ENCODE measurements around the gene UAP1L1. TPM values are rescaled to one million over a fixed set of nuclear protein-coding genes. Genes with fewer than 3 reads are reported as not detected.

UAP1L1 gene
- total RNA-seq, 1 experiment from 2014 or later: 9.0 TPM

DNA sequence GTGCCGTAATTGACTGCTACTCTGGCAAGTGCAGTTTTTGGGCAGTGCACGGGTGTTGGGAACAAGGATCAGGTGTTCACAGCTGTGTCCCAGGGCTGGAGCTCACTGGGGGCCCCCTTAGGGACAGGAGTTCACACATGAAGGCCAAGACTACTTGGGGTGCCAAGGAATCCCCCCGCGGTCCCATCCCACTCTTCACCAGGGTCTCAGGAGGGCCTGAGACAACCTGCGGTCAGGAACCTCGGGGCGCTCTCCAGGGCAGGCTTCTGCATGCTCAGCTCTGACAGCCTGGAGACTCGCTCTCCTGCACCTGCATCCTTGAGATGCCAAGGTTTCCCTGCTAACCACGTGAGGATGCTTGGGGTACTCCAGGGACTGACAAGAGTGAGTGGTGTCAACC lies 7.2 kb downstream of the UAP1L1 start:
- Histone ChIP-seq H3K4me3 (ENCODE audit: insufficient read depth, low read depth, low read length) (no peak overlapping the region), H3K27me3 (ENCODE audit: control insufficient read depth, insufficient read depth, low read length) (no peaks in the 10 kb centered on the region)
- no peak for DNase-seq

DNA sequence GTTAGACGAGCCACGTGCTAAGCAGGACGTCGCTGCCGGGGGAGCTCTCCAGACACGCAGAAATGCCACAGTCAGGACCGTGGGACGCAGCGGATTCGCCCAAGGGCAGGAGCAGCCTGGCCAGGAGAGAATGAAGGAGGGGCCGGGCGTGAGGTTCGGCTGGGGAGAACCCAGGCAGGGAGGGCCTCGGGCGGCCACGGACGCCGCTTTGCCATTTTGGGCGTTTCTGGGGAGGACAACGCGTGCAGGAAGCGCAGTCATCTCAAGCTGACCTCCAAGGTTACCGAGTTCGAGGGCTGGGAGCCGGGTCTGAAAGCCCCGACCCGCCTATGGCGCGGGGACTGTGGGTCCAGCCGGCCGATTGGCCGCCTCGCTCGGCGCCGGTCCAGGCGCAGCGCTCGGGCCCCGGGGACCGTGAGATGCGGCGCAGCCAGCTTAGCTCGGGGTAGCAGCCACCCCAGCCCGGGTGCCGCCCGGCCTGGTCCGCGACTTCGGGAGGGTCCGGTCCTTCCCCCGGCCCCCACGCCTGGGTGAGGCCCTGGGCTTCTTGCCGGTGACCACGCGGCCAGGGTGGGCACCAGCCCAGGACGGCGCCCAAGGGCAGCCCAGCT lies 8.7 kb downstream of the UAP1L1 start:
- DNase-seq: peak; percentile 85
- Histone ChIP-seq H3K36me3 (replicated peaks; ENCODE audit: control insufficient read depth, insufficient read depth, low read length) (peaks cover 2% of the 10 kb centered on the region; the same call in 1 of the 2 replicates), H3K27me3 (ENCODE audit: control insufficient read depth, insufficient read depth, low read length) (no peaks in the 10 kb centered on the region), H3K4me3 (ENCODE audit: insufficient read depth, low read depth, low read length) (peak overlapping the region; percentile 76)

More for the DNA sequence above, 7.2 kb downstream of the UAP1L1 start:
- H3K36me3 ChIP-seq (replicated peaks; ENCODE audit: control insufficient read depth, insufficient read depth, low read length): peaks cover 2% of the 10 kb centered on the region; the same call in 1 of the 2 replicates

DNA sequence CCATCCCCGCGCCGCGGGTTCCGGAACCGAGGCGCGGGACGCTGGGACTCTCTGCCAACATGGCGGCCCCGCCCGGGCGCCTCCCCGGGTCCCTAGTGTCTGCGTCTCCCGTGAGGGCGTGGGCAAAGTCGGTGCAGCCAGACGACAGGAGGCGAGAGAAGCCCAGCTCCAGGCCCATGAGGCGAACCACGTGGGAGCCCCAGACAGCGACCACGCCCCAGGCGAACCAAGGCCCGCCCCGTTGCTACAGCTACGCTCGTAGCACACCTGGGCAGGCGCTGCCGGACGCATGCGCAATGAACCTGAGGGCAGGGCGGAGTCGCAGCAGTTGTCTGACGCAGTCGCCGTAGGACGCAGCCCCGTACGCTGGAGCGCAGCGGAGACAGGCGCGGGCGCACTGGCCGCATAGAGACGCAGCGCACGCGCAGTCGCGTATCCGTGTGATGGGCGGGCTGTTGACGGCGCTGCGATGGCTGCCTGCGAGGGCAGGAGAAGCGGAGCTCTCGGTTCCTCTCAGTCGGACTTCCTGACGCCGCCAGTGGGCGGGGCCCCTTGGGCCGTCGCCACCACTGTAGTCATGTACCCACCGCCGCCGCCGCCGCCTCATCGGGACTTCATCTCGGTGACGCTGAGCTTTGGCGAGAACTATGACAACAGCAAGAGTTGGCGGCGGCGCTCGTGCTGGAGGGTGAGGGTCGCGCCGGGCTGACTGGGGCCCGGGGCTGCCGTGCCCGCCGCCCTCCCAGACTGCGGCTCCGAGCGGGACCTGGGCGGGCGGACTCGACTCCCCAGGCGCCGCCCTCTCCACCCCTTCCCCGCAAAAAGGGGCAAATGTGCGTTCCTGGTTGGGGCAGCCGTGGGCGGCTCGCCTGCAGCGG lies 9.5 kb downstream of the UAP1L1 start, which contains the start of gene MAN1B1:
TSS of gene MAN1B1 (plus strand) at position 455 of the 878 bp plus-strand sequence. CDS start at position 470, 15 bp downstream.
- Histone ChIP-seq H3K27me3 (ENCODE audit: control insufficient read depth, insufficient read depth, low read length) (no peaks in the 10 kb centered on the region), H3K36me3 (replicated peaks; ENCODE audit: control insufficient read depth, insufficient read depth, low read length) (no peaks in the 10 kb centered on the region; the same call in 1 of the 2 replicates), H3K4me3 (ENCODE audit: insufficient read depth, low read depth, low read length) (peak within 1 kb of the TSS; percentile 76)
- peak; percentile 99 for DNase-seq

DNA sequence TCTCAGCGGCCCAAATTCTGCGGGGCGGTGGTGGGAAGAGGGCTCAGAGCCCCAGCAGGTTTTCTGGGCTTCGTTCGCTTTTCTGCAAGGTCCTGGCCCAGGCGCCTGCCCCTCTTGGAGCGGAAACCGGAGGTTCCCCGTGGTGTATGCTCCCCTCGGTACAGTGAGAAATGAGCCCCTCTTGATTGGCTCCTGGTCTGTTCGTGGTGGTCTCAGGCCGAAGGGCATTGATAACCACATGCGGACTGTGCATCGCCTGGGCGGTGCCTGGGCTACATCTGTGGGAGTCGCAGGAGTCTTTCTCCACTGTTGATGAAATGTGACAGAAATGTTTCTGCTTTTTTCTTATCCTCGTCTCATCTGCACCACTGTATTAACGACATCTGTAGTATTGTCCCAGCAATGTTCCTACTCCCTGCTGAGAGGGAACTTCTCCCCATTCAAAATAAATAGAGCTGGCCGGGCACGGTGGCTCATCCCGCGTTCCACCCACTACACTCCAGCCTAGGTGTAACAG lies 10.2 kb downstream of the UAP1L1 start:
- no peaks in the 10 kb centered on the region; the same call in 1 of the 2 replicates for H3K36me3 ChIP-seq (replicated peaks; ENCODE audit: control insufficient read depth, insufficient read depth, low read length)
- H3K27me3 ChIP-seq (ENCODE audit: control insufficient read depth, insufficient read depth, low read length): no peaks in the 10 kb centered on the region
- DNase-seq: no peak
- peak overlapping the region; percentile 76 for H3K4me3 ChIP-seq (ENCODE audit: insufficient read depth, low read depth, low read length)

DNA sequence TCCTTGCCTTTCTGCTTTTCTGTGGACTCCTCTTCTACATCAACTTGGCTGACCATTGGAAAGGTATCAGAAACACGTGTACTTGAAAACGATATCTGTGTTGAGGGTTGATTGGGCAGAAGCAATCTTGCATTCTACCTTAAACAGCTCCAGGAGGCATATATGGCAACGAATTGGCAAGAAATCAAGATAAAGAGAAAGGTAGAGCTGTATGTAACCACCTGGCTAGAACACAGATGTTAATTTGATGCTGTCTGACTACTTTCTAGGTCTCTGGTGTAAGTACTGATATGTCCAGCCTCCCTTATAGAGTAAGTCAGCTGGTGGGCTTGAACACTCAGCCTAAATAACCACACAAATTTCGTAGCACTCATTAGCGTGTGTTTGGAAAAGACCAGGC lies 10.8 kb downstream of the UAP1L1 start:
- H3K36me3 ChIP-seq (replicated peaks; ENCODE audit: control insufficient read depth, insufficient read depth, low read length): no peaks in the 10 kb centered on the region; the same call in none of the 2 replicates
- no peak for DNase-seq
- H3K4me3 ChIP-seq (ENCODE audit: insufficient read depth, low read depth, low read length): no peak overlapping the region
- H3K27me3 ChIP-seq (ENCODE audit: control insufficient read depth, insufficient read depth, low read length): no peaks in the 10 kb centered on the region

DNA sequence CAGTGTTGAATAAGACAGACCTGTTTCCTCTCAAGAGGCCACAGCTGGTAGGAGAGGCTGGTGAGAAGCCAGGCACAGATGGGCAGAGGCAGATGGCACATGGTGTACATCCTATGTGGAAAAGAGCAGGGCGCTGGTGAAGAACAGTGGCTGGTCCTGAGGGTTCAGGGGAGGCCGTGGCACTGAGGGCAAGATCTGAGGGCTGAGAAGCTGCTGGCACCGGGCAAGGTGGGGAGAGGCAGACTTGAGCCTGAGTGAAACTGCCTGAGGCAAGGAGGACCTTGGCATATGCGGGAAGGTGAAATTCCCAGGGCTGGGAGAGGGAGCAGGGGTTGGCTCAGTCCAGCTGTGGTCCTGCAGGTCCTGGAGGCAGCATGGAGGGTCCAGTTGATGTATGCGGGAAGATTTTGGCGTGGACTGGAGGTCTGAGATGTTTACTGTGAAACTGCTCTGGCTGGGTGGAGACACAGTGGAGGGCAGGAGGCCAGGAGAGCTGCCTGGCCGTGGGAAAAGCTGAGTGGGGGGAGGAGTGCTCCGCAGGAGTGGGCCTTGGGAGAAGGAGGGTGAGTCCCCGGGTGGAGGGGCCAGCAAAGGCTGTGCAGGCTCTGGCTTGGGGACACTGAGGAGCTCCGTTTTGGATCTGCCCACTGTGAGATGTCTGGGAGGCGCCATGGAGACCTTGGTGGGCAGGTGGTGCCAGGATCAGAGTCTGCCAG lies 12.1 kb downstream of the UAP1L1 start:
- no peak for DNase-seq
- no peaks in the 10 kb centered on the region for H3K27me3 ChIP-seq (ENCODE audit: control insufficient read depth, insufficient read depth, low read length)
- H3K36me3 ChIP-seq (replicated peaks; ENCODE audit: control insufficient read depth, insufficient read depth, low read length): no peaks in the 10 kb centered on the region; the same call in none of the 2 replicates
- H3K4me3 ChIP-seq (ENCODE audit: insufficient read depth, low read depth, low read length): no peak overlapping the region

DNA sequence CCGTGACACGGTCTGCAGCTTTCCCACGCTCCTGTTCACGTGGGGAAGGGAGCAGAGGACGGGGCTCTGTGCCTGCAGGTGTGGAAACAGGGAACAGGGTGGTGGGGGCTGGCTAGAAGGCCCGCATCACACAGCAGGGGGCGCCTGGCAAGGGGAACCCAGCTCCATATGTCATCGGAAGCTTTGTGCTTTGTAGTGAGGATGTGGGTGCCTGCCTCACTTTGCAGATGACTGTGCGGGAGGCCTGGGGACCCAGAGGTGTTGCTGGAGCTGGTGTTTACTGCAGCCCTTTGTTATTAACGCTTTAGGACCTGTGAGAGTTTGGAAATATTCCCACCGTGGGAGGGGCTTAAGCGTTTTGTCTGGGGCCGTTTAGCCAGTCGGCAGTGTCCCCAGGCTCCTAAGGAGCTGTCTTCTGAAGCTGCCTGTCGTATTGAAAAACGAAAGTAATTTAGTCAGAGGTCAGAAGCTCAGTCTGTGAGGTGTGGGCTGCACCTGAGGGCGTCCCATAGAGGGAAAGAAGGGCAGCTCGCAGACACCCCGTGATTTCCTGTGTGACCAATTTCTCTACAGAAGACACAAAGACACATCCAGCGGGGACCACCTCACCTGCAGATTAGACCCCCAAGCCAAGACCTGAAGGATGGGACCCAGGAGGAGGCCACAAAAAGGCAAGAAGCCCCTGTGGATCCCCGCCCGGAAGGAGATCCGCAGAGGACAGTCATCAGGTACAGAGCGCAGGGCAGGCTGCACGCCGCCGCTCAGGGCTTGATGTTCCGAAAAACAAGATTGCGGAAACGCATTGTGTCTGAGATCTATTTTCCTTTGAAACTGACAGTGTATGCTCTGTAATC lies 18.6 kb downstream of the UAP1L1 start:
- DNase-seq: no peak

DNA sequence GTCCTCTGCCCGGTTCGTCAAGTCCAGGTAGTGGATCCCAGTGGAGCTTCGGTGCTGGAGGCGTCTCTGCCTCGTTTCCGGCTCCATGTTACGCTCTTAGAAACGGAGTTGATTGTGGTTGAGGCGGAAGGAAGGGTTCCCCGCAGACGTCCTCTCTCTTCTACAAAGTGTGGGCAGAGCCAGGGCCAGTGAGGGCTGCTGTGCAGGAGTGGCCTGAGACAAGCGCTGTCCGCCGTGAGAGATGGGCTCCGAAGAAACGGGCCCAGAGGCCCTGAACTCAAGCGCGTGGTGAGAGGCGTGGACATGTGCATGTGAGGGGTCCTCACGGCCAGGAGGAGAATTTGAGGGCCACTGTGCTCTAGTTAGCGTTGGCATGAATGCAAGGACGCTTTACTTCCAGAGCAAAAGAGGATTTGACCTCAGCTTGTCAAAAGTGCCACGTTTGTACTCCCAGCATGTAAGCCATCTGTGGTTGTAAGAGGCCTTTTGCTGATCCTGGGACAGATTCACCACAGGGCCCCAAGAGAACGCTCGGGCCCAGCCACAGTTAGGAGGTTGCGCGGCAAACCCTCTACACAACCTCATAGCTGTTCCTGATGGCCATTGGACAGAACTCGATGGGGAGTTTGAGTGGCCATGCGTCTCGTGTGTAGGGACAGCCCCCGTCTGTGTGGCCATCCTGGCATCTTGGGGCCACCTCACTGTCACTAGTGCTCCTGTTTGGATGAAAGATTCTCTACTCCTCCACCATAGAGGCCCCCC lies 19.6 kb downstream of the UAP1L1 start:
- Histone ChIP-seq H3K36me3 (replicated peaks; ENCODE audit: control insufficient read depth, insufficient read depth, low read length) (peaks cover 11% of the 10 kb centered on the region), H3K27me3 (ENCODE audit: control insufficient read depth, insufficient read depth, low read length) (no peaks in the 10 kb centered on the region), H3K4me3 (ENCODE audit: insufficient read depth, low read depth, low read length) (no peak overlapping the region)
- DNase-seq: no peak

More for the DNA sequence above, 18.6 kb downstream of the UAP1L1 start:
- no peaks in the 10 kb centered on the region for H3K27me3 ChIP-seq (ENCODE audit: control insufficient read depth, insufficient read depth, low read length)
- H3K4me3 ChIP-seq (ENCODE audit: insufficient read depth, low read depth, low read length): no peak overlapping the region
- H3K36me3 ChIP-seq (replicated peaks; ENCODE audit: control insufficient read depth, insufficient read depth, low read length): peaks cover 3% of the 10 kb centered on the region

DNA sequence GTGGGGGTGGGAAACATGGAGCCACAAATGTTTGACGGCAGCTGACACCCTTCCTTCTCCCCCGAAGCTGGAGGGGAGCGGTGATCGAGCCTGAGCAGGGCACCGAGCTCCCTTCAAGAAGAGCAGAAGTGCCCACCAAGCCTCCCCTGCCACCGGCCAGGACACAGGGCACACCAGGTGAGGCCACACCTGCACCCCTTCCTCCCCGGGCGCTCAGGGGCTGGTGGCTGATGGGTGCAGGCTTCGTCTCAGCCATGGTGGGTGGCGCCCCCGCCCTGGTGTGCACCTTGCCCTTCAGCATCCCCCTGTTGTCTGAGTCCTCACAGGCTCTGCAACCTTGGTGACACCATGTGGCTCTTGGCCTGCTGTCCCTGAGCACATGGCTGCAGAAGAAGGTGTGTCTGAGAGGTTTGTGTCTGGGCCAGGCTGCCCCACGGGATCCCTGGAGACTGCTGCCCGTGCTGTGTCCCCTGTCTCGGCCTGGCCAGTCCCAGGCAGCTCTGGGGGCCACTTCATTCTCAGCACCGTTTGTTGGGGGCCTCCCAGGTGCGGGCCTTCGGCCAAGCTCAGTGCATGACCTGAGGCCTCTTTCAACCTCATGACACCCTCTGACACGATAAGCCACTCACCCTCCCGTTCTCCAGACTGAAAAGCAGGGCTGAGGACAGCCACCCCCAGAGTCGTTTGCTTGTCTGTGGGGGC lies 20.6 kb downstream of the UAP1L1 start:
- Histone ChIP-seq H3K36me3 (replicated peaks; ENCODE audit: control insufficient read depth, insufficient read depth, low read length) (peaks cover 21% of the 10 kb centered on the region), H3K4me3 (ENCODE audit: insufficient read depth, low read depth, low read length) (no peak overlapping the region), H3K27me3 (ENCODE audit: control insufficient read depth, insufficient read depth, low read length) (no peaks in the 10 kb centered on the region)
- no peak for DNase-seq

DNA sequence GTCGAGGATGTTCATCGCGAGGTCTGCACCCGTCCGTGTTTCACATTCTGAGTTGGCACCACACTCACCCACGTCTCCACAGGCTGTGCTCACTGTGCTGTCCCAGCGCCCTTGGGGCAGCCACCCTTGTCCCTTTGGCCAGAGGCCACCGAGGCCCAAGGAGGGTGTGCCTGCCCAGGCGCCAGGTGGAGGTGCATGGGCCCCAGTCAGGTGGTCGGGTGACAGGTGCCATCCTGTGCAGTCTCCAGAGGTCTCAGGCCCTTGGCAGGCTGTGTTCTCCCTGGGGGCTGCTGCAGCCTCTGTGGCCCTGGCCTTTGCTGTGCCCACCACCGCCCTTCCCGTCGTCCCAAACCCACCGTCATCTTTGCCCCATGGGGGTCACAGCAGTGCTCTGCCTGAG lies 21.9 kb downstream of the UAP1L1 start:
- Histone ChIP-seq H3K4me3 (ENCODE audit: insufficient read depth, low read depth, low read length) (no peak overlapping the region), H3K27me3 (ENCODE audit: control insufficient read depth, insufficient read depth, low read length) (no peaks in the 10 kb centered on the region), H3K36me3 (replicated peaks; ENCODE audit: control insufficient read depth, insufficient read depth, low read length) (peaks cover 31% of the 10 kb centered on the region)
- DNase-seq: no peak

DNA sequence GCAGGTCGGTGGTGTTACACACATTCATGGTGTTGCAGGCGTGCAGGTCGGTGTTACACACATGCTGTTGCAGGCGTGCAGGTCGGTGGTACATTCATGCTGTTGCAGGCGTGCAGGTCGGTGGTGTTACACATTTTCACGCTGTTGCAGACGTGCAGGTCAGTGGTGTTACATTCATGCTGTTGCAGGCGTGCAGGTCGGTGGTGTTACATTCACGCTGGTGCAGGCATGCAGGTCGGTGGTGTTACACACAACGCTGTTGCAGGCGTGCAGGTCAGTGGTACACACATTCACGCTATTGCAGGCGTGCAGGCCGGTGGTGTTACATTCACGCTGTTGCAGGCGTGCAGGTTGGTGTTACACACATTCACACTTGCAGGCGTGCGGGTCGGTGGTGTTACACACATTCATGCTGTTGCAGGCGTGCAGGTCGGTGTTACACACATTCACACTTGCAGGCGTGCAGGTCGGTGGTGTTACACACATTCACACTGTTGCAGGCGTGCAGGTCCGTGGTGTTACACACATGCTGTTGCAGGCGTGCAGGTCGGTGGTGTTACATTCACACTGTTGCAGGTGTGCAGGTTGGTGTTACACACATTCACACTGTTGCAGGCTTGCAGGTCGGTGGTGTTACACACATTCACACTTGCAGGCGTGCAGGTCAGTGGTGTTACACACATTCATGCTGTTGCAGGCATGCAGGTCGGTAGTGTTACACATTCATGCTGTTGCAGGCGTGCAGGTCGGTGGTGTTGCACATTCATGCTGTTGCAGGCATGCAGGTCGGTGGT lies 26.1 kb downstream of the UAP1L1 start:
- no peak overlapping the region for H3K4me3 ChIP-seq (ENCODE audit: insufficient read depth, low read depth, low read length)
- peaks cover 30% of the 10 kb centered on the region for H3K36me3 ChIP-seq (replicated peaks; ENCODE audit: control insufficient read depth, insufficient read depth, low read length)
- no peak for DNase-seq
- no peaks in the 10 kb centered on the region for H3K27me3 ChIP-seq (ENCODE audit: control insufficient read depth, insufficient read depth, low read length)
